Effector memory CD4-positive, alpha-beta T cell (primary cell): ENCODE data around the gene NLGN1.

ENCODE experiments used
- DNase-seq, 3 donors: peaks; one replicate each; pipeline ENCODE4 v3.0.0-alpha.2; 2020
- H3K27ac ChIP-seq: 2 replicates; pipeline ENCODE4 v1.7.0; 2013; ENCODE audit warnings: mild to moderate bottlenecking, low read length, moderate library complexity; ENCODE audit not compliant: insufficient read depth, poor library complexity, severe bottlenecking
- H3K27me3 ChIP-seq: replicated peaks from 2 replicates; pipeline ENCODE4 v1.7.0; 2013; ENCODE audit warnings: mild to moderate bottlenecking, low read length; ENCODE audit not compliant: insufficient read depth, control insufficient read depth, poor library complexity, severe bottlenecking
- H3K36me3 ChIP-seq: 2 replicates; pipeline ENCODE4 v1.7.0; 2013; ENCODE audit warnings: mild to moderate bottlenecking, low read length, moderate library complexity; ENCODE audit not compliant: control insufficient read depth, insufficient read depth
- H3K4me1 ChIP-seq: 2 replicates; pipeline ENCODE4 v1.7.0; 2013; ENCODE audit warnings: low read length, mild to moderate bottlenecking; ENCODE audit not compliant: control insufficient read depth, insufficient read depth, poor library complexity, severe bottlenecking
- H3K4me3 ChIP-seq: 2 replicates; pipeline ENCODE4 v1.7.0; 2013; ENCODE audit warnings: low read length, low read depth, mild to moderate bottlenecking; ENCODE audit not compliant: insufficient read depth, poor library complexity, severe bottlenecking
- H3K9me3 ChIP-seq: 2 replicates; pipeline ENCODE4 v1.7.0; 2013; ENCODE audit warnings: mild to moderate bottlenecking, low read length, moderate library complexity; ENCODE audit not compliant: control insufficient read depth

The NLGN1 gene

GRCh38 chr3:174329321-174329720, 931.8 kb downstream of the NLGN1 start:
- Histone ChIP-seq H3K4me3 (no peak overlapping the region), H3K4me1 (no peaks in the 10 kb centered on the region), H3K27me3 (no peaks in the 10 kb centered on the region), H3K36me3 (no peaks in the 10 kb centered on the region), H3K9me3 (no peaks in the 10 kb centered on the region), H3K27ac (no peak overlapping the region)
- DNase-seq = no peak

DNA sequence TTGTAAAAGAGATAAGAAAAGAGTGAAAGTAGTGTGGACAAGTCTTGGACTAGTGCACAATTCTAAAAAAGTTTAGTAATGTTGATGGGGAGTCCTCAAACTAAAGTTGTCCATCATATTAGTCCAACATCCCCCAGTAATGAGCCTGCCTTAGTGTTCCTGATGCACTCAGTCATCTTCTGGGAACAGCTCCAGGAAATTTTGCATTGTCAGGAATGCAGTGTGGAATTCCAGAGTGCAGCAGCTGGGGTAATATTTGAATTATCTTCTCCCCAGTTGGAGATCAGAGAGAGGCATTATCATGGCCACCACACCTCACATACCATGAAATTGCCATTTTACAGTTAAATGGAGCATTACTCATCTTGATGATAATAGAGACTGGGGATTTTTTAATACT, 932.8 kb downstream of the NLGN1 start:
- Histone ChIP-seq H3K27ac (no peak overlapping the region), H3K4me3 (no peak overlapping the region), H3K4me1 (no peaks in the 10 kb centered on the region), H3K9me3 (no peaks in the 10 kb centered on the region), H3K27me3 (no peaks in the 10 kb centered on the region), H3K36me3 (no peaks in the 10 kb centered on the region)
- DNase-seq = no peak

- no peak for DNase-seq
- no peaks in the 10 kb centered on the region for H3K36me3 ChIP-seq
- no peaks in the 10 kb centered on the region for H3K4me1 ChIP-seq
- H3K27me3 ChIP-seq = no peaks in the 10 kb centered on the region
- no peak overlapping the region for H3K27ac ChIP-seq
- H3K4me3 ChIP-seq = no peak overlapping the region
- H3K9me3 ChIP-seq = no peaks in the 10 kb centered on the region
Observed at GRCh38 chr3:174331095-174331800, 933.7 kb downstream of the NLGN1 start.

- Histone ChIP-seq H3K27me3 (no peaks in the 10 kb centered on the region), H3K9me3 (no peaks in the 10 kb centered on the region), H3K4me1 (no peaks in the 10 kb centered on the region), H3K27ac (no peak overlapping the region), H3K36me3 (no peaks in the 10 kb centered on the region), H3K4me3 (no peak overlapping the region)
- DNase-seq = no peak
Observed at GRCh38 chr3:174332391-174332790, 934.8 kb downstream of the NLGN1 start.

DNA sequence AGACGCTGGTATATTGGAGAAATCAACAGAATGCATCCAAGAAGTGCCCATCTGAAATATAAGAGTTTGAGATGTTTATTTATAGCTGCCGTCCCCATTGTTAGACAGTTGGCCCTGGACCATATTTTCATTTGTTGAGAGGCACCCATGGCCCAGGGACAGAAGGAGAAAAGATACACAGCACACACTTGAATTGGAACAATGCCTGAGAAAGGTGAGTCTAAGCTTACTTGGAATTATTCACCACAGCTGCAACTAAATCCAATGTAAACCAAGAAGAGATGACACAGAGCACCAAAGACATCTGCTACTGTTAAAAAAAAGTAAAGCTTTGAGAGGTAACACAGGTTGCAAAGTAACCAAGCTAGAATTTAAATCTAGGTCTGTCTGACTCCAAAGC, 936.1 kb downstream of the NLGN1 start:
- DNase-seq = no peak
- Histone ChIP-seq H3K36me3 (no peaks in the 10 kb centered on the region), H3K9me3 (no peaks in the 10 kb centered on the region), H3K4me3 (no peak overlapping the region), H3K27me3 (no peaks in the 10 kb centered on the region), H3K27ac (no peak overlapping the region), H3K4me1 (no peaks in the 10 kb centered on the region)

DNA sequence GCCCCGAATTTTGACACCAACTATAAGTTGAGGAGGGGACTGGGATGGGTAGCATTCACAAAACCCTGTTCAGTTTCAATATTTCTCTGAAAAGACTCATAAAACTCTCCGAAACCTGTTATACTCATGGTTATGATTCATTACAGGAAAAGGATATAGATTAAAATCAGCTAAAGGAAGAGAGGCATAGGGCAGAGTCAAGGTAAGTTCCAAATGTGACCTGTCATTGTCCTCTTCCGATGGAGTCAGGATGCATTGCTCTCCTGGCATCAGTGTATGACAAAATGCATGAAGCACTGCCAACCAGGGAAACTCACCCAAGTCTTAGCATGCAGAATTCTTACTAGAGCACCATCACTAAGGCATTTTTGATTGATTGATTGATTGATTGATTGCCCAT, 936.6 kb downstream of the NLGN1 start:
- H3K4me1 ChIP-seq = no peaks in the 10 kb centered on the region
- no peaks in the 10 kb centered on the region for H3K9me3 ChIP-seq
- no peak for DNase-seq
- H3K27ac ChIP-seq = no peak overlapping the region
- no peaks in the 10 kb centered on the region for H3K27me3 ChIP-seq
- H3K36me3 ChIP-seq = no peaks in the 10 kb centered on the region
- H3K4me3 ChIP-seq = no peak overlapping the region

DNA sequence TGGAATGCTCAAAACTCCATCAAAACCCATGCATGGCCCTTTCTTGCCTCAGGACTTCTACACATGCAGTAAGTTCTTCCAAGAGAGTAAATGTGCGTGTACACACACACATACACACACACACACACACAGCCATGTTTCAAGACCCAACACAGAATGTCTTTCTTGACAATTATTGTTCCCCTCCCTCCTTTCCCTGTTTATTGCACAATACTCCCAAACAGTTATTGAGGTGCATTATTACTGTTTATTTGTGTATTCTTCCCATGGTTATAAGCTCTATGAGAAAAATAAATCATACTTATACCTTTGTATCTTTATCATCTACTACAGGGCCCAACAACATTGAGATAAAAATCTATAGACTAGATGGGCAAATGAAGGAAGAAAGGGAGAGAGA, 937.8 kb downstream of the NLGN1 start:
- Histone ChIP-seq H3K4me3 (no peak overlapping the region), H3K4me1 (no peaks in the 10 kb centered on the region), H3K27ac (no peak overlapping the region)

GRCh38 chr3:174335910-174336309, 938.4 kb downstream of the NLGN1 start:
- no peak overlapping the region for H3K27ac ChIP-seq
- no peak for DNase-seq
- no peaks in the 10 kb centered on the region for H3K4me1 ChIP-seq
- H3K27me3 ChIP-seq = no peaks in the 10 kb centered on the region
- H3K4me3 ChIP-seq = no peak overlapping the region
- no peaks in the 10 kb centered on the region for H3K36me3 ChIP-seq
- H3K9me3 ChIP-seq = no peaks in the 10 kb centered on the region

More for the DNA sequence above, 937.8 kb downstream of the NLGN1 start:
- Histone ChIP-seq H3K9me3 (no peaks in the 10 kb centered on the region), H3K36me3 (no peaks in the 10 kb centered on the region), H3K27me3 (no peaks in the 10 kb centered on the region)
- DNase-seq = no peak
